ENCODE results near the gene RHOH.

GRCh38 chr4:40247350-40247749, 50.5 kb downstream of the RHOH start:
- TF ChIP-seq CTCF (conservative IDR thresholded peaks at IDR 0.05 in 1 of 2, IDR thresholded peaks at IDR 0.05 in 1 of 2; ENCODE audit: extremely low read depth in 1 of 2, insufficient read depth in 1 of 2, low read depth in 1 of 2, low read length in 2 of 2) (no peak), EZH2 (IDR thresholded peaks at IDR 0.05; ENCODE audit: borderline replicate concordance, low read length) (no peak)
